T47D (cell line): ENCODE results near the gene KPTN.
A peak's percentile ranks its signal among the peaks of the same experiment; 100 is the strongest.

ENCODE experiments used
- DNase-seq, 2 experiments: peaks; one replicate each; pipeline versions ENCODE4 v3.0.0 to v3.0.0-alpha.2; 2011 to 2012; ENCODE audit warnings: low read depth in 1 of 2, low spot score in 1 of 2
- JUND ChIP-seq: IDR thresholded peaks from 2 replicates; pipeline ENCODE4 v1.6.1; 2012; ENCODE audit warnings: low read depth
- in situ Hi-C: cut with HindIII; loops from 2 replicates; pipeline ENCODE4 v1.10.0; 2016; ENCODE audit warnings: low sequenced_read_pairs, low pct_unique_long_range_greater_than_20kb

Gene KPTN

DNA sequence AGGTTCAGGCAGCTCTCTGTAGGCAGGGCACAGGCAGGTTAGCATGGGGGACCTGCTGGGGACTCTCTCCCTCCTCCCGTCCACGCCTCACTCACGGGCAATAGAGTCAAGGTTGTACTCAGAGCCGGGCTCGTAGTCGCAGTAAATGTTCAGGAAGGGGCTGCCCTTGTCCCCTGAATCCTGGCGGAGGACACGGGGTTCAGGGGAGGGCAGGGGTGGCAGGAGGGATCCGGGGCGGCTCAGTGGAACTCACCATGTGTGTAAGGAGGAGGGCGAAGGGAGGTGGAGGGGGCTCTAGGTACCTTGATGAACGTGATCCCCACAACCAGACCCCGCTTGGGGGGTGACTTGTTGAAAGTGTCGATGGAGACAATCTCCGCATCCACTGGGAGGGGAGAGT is 819 bp downstream of the KPTN start:
- no peak for TF ChIP-seq JUND
- in situ Hi-C loops = no loop called here
- DNase-seq = no peak

DNA sequence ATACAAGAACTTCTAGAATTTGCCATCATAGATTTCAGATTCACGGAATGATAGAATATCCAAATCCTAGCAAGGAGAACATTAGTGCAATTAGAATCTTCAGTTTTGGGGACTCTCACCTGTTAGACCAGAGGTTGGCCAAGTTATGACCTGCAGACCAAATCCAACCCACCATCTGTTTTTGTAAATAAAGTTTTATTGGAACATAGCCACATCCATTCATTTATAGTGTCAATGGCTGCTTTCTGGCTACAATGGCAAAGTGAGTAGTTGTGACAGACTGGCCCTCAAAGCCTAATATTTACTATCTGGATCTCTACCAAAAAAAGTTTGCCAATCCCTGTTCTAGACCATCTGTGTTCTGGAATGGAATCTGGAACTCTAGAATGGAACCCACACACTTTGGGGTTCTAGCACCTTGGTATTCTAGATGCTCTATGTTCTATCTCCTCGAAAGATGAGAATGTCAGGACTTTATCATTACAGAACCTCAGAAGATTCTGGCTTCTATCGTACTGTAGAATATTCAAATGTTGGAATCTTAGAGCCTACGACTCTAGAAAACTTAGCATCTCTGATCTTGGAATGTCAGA is 2.5 kb downstream of the KPTN start:
- no peak for TF ChIP-seq JUND
- in situ Hi-C loops = no loop called here
- no peak for DNase-seq

DNA sequence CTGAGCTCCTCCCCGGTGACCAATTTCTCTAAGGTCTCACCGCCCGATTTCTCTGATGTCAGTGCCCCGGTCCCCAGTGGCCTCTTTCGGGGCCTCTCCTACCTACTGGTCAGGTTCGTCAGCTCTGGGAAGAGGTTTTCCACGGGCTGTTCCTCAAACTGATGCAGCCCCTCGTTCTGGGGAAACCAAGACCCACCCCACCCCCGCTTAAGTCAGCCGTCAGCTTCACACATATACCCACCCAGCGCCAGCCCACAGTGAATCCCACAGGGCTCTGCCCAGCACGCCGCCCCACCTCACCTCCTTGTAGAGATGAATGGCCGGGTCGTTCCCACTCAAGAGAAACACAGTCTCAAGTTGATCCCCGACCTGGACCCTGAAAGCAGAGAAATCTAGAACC is 3.4 kb downstream of the KPTN start:
- no peak for TF ChIP-seq JUND
- no peak for DNase-seq
- in situ Hi-C loops = no loop called here

DNA sequence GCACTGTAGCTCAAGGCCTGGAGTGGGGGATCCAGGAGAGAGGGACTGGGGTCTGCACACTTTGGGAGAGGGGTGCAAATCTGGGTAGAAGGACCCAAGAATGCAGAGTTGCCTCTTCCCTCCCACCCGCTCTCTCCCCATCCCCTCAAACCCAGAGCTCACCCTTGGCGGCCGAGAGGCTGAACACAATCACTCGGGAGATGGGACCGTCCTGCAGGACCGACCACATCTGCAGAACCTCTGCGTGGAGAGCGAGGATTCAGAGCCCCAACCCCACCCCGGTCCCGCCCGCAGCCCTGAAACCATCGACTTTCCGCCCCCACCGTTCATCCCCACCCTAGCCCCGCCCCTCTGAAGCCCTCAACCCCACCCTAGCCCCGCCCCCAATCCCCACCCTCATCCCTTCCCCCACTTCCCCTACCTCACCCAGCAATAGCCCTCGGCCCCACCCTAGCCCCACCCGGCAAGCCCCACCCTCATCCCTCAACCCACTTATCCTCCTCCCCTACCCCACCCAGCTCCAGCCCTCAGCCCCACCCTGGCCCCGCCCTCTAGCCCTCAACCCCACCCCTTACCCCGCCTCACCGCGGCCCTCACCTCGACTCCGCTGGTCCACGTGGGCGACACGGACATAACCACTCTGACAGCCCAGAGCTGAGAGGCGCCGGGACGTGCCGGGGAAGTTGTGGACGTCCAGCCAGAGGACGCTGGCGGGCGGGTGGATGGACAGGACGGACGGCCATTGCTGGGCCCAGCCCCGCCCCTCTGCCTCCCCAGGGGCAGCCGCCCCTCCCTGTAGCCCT is 4.1 kb downstream of the KPTN start:
- DNase-seq = no peak
- in situ Hi-C loops = no loop called here
- no peak for TF ChIP-seq JUND

DNA sequence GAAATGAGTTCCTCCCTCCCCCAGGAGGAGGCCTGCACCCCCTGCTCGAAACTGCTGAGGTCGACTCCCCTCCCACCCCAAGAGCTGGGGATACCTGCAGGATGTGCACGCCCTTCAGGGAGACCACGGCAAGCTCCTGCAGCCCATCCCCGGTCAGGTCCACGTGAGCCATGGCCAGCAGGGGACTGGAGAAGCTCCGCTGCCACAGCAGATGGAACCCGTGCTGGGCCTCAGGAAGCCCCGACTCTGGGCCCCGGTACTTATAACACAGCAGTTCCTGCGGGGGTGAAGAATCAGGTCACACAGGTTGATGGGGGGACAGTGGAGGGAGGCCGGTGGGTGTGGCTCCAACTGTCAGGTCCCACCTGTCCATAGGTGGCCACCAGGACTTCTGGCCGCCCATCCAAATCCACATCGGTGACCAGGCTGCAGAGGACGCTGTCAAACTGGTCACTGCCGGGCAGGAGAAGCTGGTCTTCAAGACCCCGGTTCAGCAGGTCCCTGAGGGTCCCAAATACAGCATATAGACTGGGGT is 7.5 kb downstream of the KPTN start:
- in situ Hi-C loops = no loop called here

DNA sequence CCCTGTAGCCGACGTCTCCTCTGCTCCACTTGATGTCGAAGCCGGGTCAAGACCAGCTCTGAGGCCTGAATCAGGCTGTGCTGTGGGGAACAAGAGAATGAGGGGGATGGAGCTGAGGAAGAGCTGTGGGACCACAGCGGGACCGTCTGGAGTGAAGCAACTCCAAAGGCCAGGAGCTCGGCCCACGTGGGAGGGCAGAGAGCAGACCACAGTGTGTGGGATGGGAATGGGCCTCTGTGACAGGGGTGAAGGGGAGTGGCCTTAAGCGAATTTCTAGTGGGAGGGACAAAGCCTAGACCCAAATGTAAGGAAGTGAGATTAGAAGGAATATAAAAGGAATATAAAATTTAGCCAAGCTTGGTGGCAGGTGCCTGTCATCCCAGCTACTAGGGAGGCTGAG is 8.6 kb downstream of the KPTN start:
- no peak for TF ChIP-seq JUND
- DNase-seq = no peak
- in situ Hi-C loops = no loop called here

More for the DNA sequence above, 7.5 kb downstream of the KPTN start:
- no peak for TF ChIP-seq JUND
- DNase-seq = no peak

DNA sequence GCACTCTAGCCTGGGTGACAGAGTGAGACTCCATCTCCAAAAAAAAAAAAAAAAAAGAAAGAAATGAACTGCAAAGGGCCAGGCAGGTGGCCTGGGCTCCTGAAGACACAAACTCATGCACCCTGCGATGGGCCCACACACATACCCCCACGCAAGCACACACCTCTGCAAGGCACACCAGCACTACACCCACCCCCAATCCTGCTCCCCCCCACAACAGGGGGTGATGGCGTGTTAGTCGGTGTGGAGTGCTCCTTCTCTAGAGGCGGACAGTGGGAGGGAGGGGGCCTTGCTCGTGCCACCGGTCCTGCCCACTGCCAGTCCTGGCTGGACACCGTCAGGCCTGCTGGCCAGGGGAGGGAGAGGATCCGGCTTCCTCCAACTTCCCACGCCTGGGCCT is 10.7 kb downstream of the KPTN start:
- no peak for TF ChIP-seq JUND
- in situ Hi-C loops = no loop called here
- DNase-seq = no peak

DNA sequence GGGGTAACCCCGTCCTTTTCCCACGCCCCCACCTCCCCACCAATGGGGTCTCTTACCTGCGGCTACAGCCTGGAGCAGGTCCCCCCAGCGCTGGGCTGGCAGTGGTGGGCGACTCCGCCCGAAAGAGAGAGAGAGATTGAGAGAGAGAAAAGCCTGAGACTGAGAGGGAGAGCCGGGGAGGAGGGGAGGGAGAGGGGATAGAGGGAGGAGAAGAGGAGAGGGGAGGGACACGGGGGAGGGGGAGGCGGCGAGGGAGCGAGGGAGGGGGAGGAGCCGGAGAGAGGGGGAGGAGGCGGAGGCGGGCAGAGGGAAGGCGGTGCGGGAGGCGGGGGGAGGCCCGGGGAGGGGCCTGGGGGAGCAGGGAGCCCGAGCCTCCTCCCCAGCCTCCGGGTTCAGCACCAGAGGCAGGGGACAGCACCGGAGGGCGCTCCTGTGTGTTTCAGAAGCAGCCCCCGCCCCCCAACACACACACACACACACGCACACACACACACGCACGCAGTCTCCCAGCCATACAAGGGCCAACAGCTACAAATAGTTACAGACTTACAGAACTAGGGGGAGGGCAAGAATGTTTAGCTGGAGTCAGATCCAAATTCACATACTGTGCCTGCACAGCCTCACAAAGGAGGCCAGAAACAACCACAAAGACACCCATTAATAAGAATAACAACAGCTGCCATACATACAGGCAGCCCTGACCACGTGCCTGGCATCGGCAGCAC is 12.1 kb downstream of the KPTN start, which contains the start of gene SLC8A2:
SLC8A2 (minus strand) TSS at position 161 of the 725 bp plus-strand sequence. CDS start 5,490 bp downstream, outside the sequence.
- TF ChIP-seq JUND = no peak
- DNase-seq = peak; percentile 68 to 92
- in situ Hi-C loops = no loop called here

DNA sequence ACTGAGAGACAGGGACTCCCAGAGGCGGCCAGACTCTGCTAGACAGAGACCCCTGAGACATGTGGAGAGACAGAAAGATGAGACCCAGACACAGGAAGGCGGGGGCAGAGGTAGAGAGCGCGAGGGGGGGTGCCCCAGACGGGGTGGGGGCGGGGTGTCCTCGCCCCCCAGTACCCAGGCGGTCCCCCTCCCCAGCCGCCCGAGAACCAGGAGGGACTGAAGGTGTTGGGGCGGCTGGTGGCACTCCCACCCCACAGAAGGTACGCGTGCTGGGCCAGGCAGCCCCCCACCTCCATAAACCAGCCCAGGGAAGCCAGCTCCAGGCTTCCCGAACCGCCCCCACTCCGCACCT is 12.7 kb downstream of the KPTN start:
- TF ChIP-seq JUND = no peak
- no peak for DNase-seq
- in situ Hi-C loops = no loop called here

DNA sequence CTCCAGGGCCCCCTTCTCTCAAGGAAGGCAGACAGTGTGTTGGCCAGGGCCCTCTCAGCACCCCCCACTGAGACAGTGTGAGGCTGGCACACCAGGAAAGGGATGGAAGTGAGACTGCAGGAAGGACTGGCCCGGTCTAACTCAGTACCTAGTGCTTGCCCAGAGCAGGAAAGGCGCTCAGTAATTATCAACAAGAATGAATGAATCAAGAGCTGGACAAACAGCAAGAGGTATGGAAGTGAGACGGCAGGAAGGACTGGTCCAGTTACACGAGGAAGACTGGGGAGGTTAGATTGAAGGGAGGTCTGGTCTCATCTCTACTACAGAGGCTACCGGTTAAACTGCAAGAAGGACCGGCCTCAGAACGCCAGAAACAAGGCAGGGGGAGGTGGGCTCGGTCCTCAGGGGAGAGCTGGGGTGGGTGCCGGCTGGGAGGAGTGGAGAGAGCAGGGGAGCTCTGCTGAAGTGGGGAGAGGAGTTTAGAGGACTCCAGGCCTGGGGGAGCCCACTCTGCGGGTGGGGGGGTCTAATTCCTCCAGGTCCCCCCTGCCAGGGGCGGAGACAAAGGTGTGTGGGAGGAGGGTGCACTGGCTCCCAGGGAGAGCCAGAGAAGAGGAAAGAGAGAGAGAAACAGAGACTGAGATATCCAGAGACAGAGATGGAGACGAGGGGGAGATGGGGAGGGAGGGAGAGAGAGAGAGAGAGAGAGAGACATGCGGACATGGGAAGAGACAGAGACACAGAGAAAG is 13.4 kb downstream of the KPTN start:
- DNase-seq = no peak
- TF ChIP-seq JUND = no peak
- in situ Hi-C loops = no loop called here

DNA sequence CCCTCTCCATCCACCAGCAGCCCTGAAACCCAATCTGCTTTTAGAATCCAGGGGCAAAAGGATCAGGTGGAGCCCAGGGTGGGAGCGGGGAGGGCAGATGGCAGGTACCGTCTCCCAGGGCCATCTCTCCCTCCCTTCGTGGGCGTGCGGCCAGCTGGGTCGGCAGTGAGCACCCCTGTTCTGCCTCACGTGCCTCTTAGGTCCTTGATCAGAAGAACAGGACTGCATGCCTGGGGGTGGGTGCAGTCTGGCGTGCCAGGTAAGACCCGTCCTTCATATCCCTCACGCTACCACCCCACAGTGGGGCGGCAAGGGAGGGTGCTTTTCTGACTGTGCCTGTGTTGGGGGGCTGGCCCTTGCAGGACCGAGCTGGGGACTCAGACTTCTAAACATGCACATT is 14.3 kb downstream of the KPTN start:
- in situ Hi-C loops = no loop called here
- TF ChIP-seq JUND = no peak
- DNase-seq = no peak

DNA sequence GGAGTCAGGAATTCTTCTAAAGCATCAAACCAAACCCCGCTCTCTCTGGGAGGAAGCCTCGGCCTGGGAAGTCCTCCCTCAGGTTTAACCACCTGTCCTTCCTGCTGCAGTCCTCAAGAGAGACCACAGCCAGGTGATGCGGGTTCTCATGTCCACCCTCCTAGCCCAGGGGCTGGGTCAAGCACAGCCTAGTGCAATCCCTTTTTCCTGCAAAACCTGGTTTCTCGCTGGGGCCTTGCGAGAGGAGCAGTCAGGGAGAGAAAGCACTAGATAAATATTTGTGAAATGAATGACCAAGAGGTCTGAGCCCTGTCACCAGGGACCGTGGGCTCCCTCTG is 14.7 kb downstream of the KPTN start:
- in situ Hi-C loops = no loop called here
- DNase-seq = no peak
- TF ChIP-seq JUND = no peak
